GM18873 (cell line): Measurements from ENCODE around the gene PPFIA4.

Experiments used
- ATAC-seq: cut with Tn5 transposase; IDR thresholded peaks from one replicate; pipeline ENCODE4 v1.9.1; 2021; ENCODE audit warnings: mild to moderate bottlenecking, moderate library complexity, moderate number of reproducible peaks; ENCODE audit not compliant: unreplicated experiment, low FRiP score

PPFIA4 gene

DNA sequence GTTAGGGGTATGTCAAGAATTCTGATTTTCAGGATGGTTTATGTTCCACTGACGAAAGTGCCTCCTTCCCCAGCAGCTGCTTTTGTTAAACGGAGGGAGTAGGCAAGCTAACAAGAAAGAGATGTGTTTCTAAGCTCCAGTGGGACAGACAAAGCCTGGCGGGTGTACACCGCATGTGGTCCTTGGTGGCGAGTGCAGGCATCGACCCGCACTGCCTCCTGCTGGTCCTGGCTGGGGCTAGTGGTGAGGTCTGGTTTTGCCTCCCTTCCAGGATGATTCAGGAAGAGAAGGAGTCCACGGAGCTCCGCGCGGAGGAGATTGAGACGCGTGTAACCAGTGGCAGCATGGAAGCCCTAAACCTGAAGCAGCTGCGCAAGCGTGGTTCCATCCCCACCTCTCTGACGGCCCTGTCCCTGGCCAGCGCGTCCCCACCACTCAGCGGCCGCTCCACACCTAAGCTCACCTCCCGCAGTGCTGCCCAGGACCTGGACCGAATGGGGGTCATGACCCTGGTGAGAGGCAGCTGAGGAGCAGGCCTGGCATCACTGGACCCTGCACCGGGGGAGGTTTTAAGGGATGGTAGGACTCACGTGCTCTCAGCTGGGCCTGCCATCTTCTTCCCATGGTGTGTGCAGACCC lies 29.0 kb downstream of the PPFIA4 start:
- no peak for ATAC-seq

DNA sequence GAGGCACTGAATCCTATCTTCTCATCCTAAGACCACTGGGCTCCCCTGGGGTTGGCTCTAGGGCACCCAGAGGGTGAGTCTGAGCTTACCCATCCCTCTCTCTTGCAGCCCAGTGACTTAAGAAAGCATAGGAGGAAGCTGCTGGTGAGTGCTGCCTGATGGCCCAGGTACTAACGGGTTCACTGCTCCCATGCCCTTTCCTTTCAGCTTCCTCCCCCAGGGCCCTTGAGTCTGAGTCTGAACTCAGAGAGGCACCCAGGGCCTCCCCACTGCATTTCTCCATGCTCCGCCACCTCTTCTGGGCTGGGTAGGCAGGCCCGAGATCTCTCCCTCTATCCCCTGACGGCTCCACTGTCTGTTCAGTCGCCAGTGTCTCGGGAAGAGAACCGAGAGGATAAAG lies 29.7 kb downstream of the PPFIA4 start:
- no peak for ATAC-seq

DNA sequence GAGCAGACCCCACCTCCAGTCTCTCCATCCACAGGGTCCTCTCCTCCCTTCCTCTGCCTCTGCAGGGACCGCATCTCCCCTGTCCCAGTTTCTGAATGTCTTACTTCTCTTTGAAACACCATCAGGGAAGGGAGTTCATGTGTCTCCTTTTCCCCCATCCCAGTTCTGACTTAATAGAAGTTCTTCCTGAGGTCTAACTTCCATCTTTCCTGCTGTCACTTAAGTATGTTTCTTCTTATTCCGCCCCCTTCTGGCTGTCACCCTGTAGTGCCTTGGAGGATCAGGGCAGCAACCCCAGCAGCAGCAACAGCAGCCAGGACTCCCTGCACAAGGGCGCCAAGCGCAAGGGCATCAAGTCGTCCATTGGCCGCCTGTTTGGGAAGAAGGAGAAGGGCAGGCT lies 30.2 kb downstream of the PPFIA4 start:
- ATAC-seq: no peak

DNA sequence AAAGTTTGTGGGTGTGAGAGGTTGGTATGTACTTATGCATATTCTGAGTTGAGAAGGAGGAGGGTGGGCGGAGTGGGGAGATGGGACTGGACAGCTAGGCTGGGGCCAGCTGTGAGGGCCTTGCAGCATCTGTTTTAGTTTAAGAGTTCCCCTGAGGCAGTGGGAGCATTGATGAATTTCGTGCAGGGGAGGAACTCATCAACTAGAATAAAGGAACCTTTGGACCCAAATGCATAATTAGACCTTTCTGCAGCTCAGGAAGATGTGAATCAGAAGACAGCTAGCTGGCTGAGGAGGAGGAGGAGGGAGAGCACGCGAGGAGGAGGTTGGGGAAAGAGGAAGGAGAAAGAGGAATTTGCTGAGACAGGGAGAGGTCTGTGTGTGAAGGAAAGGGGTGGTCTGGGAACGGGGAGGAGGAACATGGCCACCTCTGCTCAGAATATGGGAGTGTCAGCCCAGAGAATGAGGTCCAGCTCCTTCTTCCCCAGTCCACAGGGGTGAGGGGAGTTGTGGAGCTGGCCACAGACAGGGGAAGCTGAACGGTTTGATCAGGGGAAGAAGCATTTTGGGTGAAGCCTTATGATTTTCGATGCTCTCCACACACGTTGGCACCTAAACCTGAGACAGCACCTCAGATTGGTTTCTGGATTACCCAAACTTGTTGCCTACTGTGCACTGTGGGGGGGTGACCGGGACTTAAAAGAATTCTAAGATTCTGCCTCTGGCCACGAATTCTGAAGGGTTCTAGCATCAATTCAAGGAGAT lies 31.8 kb downstream of the PPFIA4 start:
- ATAC-seq: no peak

DNA sequence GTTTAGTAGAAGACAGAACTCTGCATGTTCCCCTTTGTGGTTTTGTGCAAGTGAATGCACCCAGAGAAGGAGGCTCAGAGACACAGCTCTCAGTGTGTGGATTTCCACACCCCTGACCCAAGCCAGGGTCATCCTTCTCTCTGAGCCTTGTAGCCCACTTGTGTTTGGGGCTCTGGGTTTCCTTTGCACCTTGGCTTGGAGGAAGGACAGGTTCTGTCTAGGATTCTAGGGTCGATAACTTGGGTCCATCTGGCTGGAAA lies 32.3 kb downstream of the PPFIA4 start:
- ATAC-seq: no peak

DNA sequence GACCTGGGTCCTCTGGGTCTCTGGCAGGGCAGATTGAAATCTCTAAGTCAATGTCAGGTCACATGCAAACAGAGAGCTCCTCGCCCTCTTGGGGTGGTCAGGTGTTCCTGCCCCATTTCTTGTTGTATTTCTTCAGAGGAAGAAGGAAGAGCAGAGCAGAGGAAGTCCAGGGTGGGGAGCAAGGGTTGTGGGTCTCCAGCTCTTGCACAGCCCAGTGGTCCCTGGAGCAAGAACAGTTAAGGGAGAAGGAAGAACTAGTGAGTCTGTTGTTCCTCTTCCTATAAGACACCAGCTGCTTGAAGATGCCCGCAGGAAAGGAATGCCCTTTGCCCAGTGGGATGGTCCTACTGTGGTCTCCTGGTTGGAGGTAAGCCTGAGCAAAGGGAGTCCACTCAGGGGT lies 33.2 kb downstream of the PPFIA4 start:
- no peak for ATAC-seq

DNA sequence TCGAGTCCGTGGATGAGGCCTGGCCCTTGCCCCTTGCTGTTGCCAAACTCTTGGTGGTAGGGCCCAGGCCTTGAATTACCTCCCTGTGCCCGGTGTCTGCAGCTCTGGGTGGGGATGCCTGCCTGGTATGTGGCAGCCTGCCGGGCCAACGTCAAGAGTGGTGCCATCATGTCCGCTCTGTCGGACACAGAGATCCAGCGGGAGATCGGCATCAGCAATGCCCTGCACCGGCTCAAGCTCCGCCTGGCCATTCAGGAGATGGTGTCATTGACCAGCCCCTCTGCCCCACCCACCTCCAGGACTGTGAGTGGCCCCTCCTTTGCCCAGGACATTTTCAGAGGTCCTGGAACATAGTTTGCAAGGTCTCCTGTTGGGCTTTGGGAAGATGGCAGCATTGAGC lies 33.8 kb downstream of the PPFIA4 start:
- ATAC-seq: no peak

DNA sequence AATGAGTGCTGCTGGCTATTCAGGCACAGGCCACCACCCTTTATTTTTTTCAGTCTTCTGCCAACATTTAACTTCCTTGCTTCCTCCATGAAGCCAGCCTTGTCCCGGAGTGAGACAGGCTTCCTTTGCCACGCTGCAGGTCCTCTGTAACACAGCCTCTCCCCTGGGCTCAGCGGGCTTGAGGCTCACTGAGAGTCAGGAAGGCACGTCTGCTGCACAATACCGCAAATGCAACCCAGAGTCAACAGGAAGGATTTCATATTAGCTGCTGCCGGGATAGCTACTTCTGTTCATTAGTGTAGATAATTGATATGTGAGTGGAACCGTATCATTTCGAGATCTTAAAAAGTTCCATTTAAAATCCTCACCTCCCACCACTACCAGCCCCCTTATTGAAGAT lies 37.0 kb downstream of the PPFIA4 start:
- no peak for ATAC-seq

DNA sequence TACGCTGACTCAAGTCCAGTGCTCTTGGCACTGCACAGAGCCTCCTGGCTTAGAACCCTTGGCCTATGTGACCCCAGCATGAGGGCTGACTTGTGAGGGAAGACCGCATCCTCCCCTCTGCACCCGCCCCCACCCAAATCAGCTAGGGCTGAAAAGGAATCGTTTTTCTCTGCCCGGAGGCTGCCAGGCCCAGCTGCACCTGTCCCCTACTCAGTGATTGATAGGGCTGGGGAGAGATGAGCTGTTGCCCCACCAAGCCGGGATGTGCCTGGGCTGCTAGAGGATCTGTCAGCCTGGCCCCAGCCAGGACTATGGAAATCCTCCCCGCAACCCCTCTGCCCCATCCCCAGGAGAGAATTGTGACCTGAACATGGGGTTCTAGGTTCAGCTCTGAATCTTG lies 38.9 kb downstream of the PPFIA4 start:
- no peak for ATAC-seq

DNA sequence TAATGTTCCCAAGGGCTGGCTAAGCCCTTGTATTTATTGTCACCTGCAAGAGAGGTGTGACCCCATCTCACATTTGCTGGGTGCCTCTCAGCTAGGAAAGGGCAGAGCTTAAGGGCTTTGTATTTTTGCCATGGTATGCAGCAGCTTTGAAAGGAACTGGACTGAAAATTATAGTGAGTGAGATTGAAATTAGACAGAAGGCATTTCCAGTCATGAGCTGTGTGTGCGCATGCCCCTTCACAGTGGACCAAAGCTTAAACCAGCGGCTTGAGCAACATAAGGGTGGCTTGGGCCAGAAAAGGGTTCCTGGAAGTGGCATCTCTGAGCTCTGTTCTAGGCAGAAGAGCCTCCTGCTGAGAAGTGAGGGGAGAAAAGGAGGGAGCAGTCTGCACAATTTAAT lies 39.7 kb downstream of the PPFIA4 start:
- ATAC-seq: no peak

DNA sequence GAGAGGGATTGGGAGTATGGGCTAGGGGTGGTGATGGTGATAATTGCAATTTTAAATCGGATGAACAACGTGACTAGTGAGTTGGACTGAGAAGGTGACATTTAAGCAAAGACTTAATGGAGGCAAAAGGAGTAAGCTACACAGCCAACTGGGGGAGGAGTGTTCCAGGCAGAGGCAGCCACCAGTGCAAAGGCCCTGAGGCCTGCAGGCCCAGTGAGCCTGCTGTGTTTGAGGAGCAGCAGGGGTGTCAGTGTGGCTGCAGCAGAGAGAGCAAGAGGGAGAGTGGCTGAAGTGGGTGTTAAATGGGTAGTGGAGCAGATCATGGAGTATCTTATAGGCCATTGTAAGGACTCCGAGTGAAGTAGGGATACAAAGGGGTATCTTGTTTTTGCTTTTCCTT lies 40.7 kb downstream of the PPFIA4 start:
- ATAC-seq: no peak

DNA sequence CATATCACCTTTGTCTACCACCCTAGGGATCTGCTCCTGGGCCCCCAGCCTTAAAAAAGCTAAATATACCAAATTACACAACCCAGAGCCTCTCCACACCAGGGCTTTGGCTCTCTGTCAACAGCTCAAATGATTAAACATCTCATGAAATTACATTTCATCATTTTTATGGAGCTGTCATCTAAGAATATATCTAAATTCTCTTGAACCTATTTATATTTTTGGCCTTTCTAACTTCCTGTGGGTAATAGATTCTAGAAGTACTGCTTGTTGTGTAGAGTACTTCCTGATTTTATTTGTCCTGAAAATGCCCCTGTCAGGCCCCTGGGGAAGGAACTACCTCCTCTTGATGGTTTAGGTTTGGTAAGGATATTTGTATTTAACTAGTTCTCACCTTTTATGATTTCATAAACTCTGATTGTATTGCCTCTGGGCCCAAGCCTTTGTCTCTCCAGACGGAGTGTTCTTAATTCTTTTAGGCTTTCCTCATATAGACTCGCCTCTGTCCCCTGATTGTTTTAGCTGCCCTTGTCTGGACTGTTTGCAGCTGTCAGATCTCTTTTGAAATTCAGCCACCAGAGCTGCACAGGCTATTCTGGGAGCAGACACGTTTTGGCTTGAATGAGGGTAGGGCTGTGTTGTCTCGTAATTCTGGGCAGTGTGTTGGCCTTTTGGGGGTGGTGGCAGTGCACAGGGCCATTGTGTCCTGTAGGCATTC lies 42.9 kb downstream of the PPFIA4 start:
- no peak for ATAC-seq

DNA sequence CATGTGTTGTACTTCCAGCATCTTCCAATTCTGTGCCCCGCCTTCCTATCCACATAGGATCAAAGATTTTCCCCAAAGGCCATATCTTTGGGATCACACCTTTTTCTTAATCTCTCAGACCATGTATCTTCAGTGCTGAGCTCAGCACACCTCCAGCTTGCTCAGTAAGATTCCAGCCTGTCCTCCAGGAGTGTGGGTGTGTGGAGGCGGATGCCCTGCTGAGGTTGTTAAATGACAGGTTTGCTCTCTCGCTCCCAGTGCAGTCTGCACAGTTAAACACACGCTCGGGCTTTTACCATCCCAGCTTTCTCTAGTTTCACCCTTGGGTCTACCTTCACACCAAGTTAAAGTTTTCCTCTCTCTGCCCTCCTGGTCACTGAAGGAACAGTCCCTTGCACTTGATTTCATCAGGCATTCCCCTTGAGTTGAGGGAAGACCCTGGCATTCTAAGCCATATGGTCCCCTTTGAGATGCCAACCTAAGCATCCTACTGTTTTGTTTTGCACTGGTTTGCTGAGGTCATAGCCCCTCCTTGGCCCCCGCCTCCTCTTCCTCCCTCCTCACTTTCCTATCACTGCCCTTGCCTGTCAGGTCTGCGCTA lies 45.8 kb downstream of the PPFIA4 start:
- no peak for ATAC-seq

DNA sequence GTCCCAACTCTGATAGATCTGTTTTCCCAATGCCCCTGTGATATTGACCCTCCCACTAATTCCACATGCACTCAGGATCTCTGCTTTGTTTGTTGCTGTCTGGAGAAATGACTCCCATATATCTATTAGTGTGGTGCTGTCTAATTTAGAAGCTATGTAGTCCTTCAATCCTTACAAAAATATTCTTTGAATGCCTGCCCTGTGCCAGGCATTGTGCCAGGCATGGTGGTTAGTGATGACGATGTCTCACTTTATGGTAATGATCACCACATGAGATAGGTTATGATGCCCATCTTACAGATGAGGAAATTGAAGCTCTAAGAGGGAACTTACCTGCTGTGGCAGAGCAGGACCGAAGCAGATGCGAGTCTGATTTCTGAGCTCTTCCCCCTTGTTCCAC lies 46.6 kb downstream of the PPFIA4 start:
- ATAC-seq: no peak

DNA sequence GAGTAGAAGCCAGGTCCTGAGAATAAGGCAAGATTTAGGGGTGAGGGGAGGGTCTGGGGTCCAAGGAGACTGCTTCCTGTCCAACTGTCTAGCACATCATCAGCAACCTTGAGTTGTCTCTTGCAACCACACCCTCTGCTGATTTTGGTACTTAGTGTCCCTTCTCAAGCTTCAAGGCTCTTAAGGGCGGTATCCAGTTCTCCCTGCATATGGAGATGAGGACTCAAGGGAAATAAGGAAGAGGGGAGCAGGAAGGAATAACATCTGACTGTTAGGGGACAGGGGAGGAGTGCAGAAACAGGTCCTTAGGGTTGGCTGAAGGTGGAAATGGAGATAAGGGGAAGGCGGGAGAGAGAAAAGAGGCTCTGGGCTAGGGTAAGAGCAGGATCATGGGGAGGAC lies 47.2 kb downstream of the PPFIA4 start:
- ATAC-seq: no peak

DNA sequence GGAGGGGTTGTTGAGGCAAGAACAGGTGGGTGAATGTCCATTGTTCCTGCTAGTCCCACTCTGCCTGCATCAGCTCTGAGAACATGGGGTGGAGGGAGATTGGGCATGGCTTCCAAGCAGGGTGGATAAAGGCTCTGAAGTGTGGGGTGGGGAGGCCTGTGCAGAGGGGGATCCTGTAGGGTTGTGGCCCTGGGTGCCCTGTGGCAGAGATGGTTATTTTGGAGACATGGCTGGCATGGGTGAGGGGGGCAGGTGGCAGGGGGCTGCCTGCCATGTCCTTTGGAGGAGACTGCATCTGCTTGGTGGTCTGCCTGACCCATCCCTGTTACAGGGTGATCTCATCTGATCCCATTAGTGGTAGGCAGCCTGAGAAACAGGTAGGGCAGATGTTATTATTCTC lies 48.3 kb downstream of the PPFIA4 start:
- no peak for ATAC-seq

DNA sequence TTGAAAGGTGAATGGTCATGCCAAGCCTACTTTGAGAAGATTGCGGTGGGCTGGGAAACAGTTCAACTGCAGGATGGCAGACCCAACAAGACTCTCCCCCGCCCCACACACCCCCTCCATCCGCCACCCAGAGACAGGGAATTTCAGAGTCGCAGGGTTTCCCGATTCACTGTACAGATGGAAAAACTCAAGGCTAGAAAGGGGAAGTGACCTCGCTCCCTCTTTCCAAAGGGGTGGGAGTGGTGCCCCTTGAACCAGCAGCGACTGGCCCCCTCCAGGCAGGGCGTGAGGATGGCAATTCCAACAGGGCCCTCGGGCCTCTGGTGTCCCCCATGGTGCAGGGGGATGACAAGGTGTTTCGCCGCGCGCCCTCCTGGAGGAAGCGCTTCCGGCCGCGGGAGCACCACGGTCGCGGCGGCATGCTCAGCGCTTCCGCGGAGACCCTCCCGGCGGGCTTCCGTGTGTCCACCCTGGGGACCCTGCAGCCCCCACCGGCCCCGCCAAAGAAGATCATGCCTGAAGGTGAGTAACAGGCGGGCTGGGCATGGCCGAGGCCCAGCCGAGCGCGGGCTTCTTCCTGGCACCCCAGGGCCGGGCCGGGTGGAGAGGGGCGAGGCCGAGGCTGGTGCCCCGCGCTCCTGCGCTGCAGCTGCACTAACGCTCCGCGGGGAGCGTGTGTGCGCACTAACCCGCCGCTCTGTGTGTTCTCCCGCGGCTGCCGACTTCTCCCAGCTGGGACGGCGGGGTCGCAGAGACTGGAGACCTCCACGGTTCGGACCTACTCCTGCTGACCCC lies 49.1 kb downstream of the PPFIA4 start:
- no peak for ATAC-seq

DNA sequence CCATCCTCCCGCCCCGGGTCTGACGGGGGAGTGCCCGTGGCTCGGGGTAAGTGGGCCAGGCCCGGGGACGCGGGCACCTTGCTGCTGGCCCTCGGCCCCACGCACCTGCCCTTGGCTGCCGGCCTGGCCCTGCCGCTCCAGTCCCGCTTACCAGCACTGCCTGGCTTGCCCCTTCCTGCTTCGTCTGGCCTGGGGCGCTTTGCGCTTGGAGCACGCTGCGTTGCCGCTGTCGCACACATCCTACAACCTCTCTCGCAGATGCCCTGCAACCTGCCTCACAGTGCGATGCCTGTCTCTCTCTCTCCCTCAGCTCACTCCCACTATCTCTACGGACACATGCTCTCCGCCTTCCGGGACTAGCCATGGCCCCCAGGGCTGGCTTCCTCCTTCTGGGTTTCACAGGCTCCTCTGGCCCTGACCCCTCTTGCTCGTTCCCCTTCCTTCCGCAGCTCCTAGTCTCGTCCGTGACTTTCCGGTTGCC lies 49.8 kb downstream of the PPFIA4 start:
- no peak for ATAC-seq

DNA sequence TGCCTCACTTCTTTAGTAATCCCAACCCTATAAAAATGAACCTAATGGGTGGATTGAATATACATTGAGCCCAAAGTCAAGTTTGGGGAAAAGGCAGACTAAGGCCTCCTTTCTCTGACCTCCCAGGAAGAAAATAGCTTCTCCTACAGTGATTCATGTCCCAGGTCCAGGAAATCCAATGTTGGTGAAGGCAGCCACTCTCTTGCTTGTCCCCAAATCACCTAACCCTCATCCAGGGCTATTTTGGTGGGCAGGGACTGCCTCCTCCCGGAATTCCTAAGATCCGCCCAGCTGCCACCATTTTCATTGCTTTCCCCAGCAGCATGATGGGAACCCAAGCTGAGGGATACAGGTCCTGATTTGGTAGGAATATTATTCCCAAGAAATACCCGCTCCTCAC lies 51.1 kb downstream of the PPFIA4 start:
- no peak for ATAC-seq

DNA sequence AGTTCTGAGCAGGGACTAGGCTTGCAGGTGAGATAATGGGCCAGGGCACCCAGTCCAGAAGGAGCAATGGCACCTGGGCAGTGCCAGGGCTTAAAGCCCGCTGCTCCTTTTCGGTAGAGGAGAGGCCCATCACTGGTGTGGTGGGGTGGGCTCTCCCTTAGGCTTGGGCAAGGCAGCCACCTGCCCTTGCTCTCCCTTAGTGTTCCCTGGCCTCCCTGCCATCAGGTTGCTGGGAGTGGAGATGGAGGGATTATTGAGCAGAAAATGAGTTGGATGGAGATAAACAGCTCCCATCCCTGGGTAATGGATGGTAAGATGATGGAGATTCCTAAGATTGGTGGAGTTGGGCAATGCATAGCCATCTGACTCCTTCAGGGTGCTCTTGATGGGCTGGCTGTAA lies 51.7 kb downstream of the PPFIA4 start:
- ATAC-seq: no peak

DNA sequence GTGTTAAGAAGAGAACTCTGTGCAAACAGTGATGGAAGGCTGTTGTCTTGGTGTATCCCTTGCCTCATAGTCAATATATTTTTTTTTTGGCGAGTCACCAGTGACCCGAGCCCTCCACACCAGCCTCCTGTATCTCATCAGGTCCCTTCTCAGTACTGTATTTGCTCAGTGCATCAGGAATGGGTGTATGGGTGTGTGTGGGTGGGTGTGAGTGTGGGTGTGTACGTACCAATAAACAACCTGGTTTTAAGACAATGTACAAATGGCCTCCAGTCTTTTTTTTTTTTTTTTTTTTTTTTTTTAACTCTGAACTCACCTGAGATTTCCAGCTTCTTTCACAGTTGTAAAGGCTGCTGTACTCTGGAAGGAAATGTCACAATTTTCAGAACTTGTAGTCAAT lies 52.2 kb downstream of the PPFIA4 start:
- no peak for ATAC-seq
